ENCODE results near the gene GFOD2. TPM values are rescaled to one million over a fixed set of nuclear protein-coding genes. Genes with fewer than 3 reads are reported as not detected.
A peak's percentile ranks its signal among the peaks of the same experiment; 100 is the strongest.

GFOD2 gene
- total and polyA plus RNA-seq, 2 of the 13 experiments (the other 11 are each of a cell fraction or from before 2014, with no cell fraction given): 11.1 to 17.2 TPM

- TF ChIP-seq ZNF646 (CRISPR knock-in tag; IDR thresholded peaks at IDR 0.05) (no peak), ZNF253 (CRISPR knock-in tag; IDR thresholded peaks at IDR 0.05; ENCODE audit: borderline replicate concordance) (peak; percentile 87; the same call in 1 of the 2 replicates), ZNF850 (CRISPR knock-in tag; conservative IDR thresholded peaks at IDR 0.05) (no peak), HNF4A (CRISPR knock-in tag; IDR thresholded peaks at IDR 0.05) (no peak), ZNF720 (CRISPR knock-in tag; IDR thresholded peaks at IDR 0.05) (no peak), ZNF296 (CRISPR knock-in tag; conservative IDR thresholded peaks at IDR 0.05) (no peak), ZNF570 (CRISPR knock-in tag; IDR thresholded peaks at IDR 0.05; ENCODE audit: borderline replicate concordance) (no peak), NCOA5 (CRISPR knock-in tag; IDR thresholded peaks at IDR 0.05) (no peak), MED13 (CRISPR knock-in tag; IDR thresholded peaks at IDR 0.05) (no peak), STAT5B (CRISPR knock-in tag; IDR thresholded peaks at IDR 0.05) (no peak), TGIF2 (CRISPR knock-in tag; IDR thresholded peaks at IDR 0.05) (peak; percentile 54; the same call in 1 of the 2 replicates), TFDP1 (CRISPR knock-in tag; IDR thresholded peaks at IDR 0.05; ENCODE audit: borderline replicate concordance) (0 out of 2 replicates have a peak, but pooled peaks have one; percentile 13), ZBTB37 (CRISPR knock-in tag; IDR thresholded peaks at IDR 0.05) (no peak), PCBP1 (IDR thresholded peaks at IDR 0.05; ENCODE audit: borderline replicate concordance, low read depth, low read length) (no peak), SMAD1 (CRISPR knock-in tag; IDR thresholded peaks at IDR 0.05; ENCODE audit: borderline replicate concordance, low read depth) (no peak), PITX1 (CRISPR knock-in tag; IDR thresholded peaks at IDR 0.05) (no peak), ZNF512 (CRISPR knock-in tag; IDR thresholded peaks at IDR 0.05) (no peak), ZNF33A (CRISPR knock-in tag; IDR thresholded peaks at IDR 0.05; ENCODE audit: borderline replicate concordance) (no peak), BCL6 (CRISPR knock-in tag; IDR thresholded peaks at IDR 0.05) (no peak), CBX2 (IDR thresholded peaks at IDR 0.05; ENCODE audit: low read depth, low read length) (no peak), CBX2 (CRISPR knock-in tag; IDR thresholded peaks at IDR 0.05; ENCODE audit: low read depth) (no peak)
Measured at GRCh38 chr16:67652578-67653127, 66.5 kb downstream of the GFOD2 start (continued).
